Cardiac fibroblast (primary cell): ENCODE measurements around the gene YAF2.

Source experiments
- DNase-seq, 2 donors: peaks; one replicate each; pipeline versions ENCODE4 v3.0.0 to v3.0.0-alpha.2; 2010; ENCODE audit warnings: low read depth in 2 of 2
- H3K4me3 ChIP-seq, 2 donors: replicated peaks in 1 of 2; 1 replicate in 1 of 2; 2 replicates in 1 of 2; pipeline ENCODE4 v1.5.1; 2011; ENCODE audit warnings: low read depth in 2 of 2, low read length in 2 of 2, mild to moderate bottlenecking in 2 of 2, moderate library complexity in 1 of 2
- TF ChIP-seq, protein P1 (sequence below): IDR thresholded peaks from one replicate; pipeline ENCODE4 v1.5.1; 2011; ENCODE audit warnings: low read depth, mild to moderate bottlenecking, low read length, inconsistent platforms

YAF2 gene

GRCh38 chr12:42128888-42129287, 109.2 kb downstream of the YAF2 start:
- DNase-seq, result no peak
- TF ChIP-seq, protein P1, sequence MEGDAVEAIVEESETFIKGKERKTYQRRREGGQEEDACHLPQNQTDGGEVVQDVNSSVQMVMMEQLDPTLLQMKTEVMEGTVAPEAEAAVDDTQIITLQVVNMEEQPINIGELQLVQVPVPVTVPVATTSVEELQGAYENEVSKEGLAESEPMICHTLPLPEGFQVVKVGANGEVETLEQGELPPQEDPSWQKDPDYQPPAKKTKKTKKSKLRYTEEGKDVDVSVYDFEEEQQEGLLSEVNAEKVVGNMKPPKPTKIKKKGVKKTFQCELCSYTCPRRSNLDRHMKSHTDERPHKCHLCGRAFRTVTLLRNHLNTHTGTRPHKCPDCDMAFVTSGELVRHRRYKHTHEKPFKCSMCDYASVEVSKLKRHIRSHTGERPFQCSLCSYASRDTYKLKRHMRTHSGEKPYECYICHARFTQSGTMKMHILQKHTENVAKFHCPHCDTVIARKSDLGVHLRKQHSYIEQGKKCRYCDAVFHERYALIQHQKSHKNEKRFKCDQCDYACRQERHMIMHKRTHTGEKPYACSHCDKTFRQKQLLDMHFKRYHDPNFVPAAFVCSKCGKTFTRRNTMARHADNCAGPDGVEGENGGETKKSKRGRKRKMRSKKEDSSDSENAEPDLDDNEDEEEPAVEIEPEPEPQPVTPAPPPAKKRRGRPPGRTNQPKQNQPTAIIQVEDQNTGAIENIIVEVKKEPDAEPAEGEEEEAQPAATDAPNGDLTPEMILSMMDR, result no peak
- no peak overlapping the region for H3K4me3 ChIP-seq

DNA sequence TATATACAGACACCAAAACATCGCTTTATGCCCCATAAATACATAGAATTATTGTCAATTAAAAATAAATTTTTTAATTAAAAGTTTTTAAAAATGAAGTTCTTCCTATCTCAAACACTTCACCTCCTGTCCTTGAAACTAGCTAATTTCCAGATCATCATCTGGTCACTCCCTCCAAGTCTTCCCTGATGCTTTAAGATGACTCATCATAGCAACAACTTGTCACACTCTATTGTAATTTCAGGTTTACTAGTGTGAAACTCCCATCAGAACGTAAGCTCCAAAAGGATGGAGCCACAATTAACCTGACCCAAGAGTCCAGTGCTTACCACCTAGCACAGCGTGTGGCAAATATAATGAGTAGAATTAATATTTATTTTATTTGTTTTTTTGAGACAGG, 109.7 kb downstream of the YAF2 start:
- peak in 1 of 2 donors; percentile 37 for DNase-seq
- no peak overlapping the region for H3K4me3 ChIP-seq
- TF ChIP-seq, protein P1, result no peak

DNA sequence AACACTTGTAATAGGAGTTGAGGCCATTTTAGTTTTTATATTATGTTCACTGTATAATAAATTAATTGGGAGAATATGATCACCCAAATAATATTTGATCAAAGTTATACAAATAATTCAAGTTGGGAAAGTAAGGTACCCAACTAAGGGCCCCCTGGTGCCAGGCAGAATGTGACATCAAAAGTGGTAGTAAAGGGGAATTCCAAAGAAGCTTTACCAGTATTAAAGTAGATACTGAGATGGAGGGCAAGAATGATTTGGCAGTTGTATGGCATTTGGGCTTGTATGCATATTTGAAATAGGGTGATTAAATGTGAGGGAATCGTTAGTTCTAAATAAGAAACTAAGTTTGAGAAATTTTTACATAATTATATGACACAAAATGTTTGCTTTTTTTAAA, 111.1 kb downstream of the YAF2 start:
- no peak for DNase-seq
- H3K4me3 ChIP-seq, result no peak overlapping the region
- TF ChIP-seq, protein P1, result no peak

- no peak overlapping the region for H3K4me3 ChIP-seq
- no peak for DNase-seq
- TF ChIP-seq, protein P1, result no peak
Observed at GRCh38 chr12:42125388-42125767, 112.7 kb downstream of the YAF2 start.

DNA sequence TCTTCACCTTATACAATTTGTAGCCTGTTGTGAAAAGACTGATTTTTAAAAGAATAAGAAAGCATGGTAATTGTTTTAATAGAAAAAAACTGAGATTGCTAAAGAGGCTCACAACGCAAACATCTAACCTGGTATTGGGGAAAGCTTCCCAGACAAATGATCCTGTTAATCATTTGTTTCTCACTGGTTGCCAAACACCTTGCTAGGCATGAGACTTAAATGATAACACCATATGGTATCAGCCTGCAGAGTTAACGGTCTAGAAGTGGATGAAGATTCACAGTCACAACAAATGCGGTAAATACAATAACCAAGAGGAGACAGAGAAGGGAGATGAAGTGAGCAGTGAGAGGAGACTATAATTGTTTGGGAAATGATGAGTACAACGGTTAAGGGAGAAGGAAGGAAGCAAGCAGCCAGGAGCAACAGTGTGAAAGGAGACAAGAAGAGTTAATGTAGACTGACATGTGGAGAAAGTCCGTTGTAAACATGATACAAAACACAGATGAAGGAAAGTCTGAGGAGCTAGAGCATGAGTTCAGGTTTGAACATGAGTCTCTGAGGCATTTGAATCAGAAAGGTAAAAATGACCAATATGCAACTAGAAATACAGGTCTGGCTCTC, 113.2 kb downstream of the YAF2 start:
- TF ChIP-seq, protein P1, result no peak
- no peak overlapping the region for H3K4me3 ChIP-seq
- no peak for DNase-seq

DNA sequence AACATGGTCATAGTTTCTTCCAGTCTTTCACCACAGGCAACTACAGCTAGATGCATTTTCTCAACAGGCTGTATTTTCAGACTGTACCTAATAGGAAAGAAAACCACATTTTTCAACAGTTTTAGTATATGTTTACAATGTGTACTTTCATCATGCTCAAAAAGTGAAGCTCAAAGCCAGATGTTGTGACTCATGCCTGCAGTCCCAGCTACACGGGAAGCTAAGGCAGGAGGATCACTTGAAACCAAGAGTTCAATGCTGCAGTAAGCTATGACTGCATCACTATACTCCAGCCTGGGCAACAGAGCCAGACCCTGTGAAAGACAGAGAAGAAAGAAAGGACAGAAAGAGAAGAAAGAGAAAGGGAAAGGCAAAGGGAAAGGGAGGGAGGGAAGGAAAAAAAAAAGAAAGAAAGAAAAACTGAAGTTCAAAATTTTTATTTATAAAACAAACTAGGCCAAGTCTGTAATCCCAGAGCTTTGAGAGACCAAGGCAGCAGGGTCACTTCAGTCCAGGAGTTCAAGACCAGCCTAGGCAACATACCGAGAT, 118.9 kb downstream of the YAF2 start:
- TF ChIP-seq, protein P1, result no peak
- H3K4me3 ChIP-seq, result no peak overlapping the region
- DNase-seq, result peak; percentile 63 to 83
